Activated CD4-positive, alpha-beta T cell treated with anti-CD3 and anti-CD28 coated beads, Interleukin-2, amount 50 U/mL, for 48 hours (primary cell): Measurements from ENCODE around the gene STMND1.

ENCODE experiments used
- DNase-seq, 2 experiments: peaks; one replicate each; pipeline ENCODE4 v3.0.0-alpha.2; 2020

Gene STMND1

DNA sequence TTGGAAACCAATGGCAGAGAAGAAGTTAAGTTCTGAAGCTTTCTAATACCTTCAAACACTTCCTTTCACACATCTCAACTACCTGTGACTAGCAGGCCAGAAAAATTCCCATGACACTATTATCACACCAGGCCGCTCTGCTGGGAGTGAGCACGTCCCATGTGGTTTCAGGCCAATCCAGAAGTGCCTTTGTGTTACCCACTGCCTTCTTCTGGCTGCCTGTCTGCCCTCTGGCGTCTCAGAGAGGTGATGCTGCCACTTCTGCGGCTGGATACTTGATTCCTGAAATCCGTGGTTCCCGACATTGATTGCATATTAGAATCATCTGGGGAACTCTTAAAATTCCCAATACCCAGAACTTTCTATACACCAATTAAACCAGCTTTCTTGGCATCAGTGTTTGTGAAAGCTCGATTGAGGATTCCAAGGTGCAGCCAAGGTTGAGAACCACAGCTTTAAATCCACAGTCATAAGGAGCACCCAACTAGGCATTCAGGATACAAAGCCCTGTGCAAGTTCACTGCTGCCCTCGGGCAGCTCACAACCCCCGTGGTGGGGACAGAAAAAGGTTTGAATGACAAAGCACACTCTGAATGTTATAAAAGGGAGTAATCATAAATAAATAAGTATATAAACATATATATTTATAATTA lies 65.6 kb downstream of the STMND1 start:
- DNase-seq, result no peak

DNA sequence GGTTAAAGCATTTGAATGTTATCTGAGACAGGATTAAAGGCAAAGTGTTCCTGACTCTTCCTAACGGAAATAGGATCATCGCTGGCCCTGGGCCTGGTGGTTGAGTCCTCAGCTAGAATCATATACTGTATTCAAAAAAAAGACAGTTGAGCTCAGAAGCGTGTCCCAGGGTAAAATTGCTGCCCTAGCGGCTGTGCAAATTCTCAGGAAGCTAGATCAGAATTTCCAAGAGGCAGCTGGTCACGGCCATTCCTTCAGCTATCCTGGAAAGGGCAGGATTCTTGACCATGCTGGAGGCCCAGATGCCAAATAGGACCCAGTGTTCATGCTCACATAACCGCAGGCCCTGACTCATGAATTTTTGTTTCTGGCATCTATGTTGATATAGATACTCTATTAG lies 67.4 kb downstream of the STMND1 start:
- DNase-seq, result no peak

DNA sequence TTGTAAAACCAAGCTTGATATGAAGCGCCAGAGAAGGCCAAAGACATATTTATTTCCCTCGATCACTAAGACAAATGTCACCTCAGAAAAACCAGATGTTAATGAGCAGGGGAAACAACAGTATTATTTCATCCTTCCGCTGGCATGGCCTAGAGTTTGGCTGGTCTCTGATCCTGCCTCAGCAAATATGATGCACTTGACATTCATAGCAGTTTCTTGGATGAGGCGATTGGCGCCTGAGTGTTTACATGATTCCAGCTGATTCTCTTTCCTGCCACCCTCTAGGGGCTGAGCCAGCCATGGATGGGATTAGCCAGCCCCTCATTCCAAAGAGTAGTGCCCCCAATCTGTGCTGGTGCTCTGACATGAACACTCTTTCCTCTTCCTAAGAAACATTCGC lies 67.9 kb downstream of the STMND1 start:
- no peak for DNase-seq

DNA sequence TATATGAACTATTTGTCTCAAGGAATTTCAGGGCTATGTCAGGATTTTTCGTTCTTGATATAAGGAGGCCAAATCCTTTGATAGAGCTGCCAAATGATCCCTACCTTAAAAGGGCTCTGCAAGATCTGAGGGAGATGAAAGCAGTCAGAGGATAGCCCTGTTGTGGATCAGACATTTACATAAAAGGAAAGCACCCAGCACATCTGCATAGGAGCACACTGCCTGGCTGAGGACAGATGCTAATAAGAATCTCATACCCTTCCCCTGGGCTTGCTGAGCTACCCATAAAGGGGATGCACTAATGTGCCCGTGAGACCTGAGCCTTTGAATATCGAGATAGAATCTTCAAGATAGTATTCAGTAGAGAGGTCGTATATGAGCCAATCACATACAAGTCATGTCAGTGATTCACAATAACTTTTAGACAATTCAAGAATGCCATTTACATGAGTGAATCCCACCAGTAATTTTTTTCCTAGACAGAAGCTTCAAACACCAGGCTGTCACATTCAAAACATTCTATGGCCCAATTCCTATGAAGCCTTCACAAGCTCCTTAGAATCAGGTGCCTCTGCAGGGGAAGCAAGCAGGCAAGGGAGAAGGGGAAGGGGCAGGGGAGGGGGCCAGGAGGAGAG lies 71.1 kb downstream of the STMND1 start:
- no peak for DNase-seq

DNA sequence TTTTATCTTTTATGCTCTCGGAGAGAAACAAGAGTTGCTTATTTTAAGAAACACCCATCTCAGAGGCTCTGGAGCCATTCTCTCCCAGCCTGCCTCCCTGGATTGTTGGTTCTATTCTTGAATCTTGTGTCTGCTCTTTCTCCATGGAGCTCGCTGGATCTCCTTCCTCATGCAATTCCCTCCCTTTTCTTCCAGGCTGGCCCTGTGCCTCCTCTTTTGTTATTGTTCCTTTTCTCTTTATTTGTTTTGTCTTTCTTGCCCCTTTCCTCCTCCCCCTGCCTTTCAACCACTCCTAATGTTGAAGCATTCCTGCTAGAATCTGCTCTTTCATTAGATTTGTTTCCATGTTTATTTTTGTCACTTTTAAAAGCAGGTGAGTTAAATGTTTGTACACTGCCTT lies 76.5 kb downstream of the STMND1 start:
- DNase-seq, result no peak

DNA sequence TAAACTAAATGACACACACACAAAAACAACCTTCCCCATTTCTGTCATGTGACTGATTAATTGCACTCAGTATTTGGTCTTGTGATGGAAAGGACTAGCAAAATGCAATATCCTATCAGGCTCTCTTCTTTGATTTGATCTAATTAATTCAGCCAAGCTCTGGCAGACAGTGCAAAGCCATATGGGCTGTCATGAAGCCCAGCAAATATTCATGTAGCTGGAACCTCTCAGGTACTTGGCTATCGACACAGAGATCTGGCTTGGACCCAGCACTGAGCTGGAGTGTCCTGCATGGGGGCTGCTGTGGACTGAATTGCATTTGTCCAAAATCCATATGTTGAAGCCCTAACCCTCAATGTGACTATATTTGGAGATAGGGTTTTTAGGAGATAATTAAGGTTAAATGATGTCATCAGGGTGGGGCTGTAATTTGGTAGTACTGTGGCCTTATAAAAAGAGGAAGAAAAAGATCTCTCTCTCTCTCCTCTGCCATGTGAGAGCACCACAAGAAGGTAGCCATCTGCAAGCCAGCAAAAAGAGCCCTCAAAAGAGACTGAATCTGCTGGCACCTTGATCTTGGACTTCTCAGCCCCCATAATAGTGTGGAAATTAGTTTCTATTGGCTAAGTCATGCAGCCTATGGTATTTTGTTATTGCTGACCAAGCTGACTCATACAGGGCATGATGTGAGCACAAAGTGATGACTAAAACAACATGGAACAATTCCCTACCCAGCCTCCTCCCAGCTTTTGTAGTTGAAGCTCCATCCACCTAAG lies 77.1 kb downstream of the STMND1 start:
- no peak for DNase-seq

DNA sequence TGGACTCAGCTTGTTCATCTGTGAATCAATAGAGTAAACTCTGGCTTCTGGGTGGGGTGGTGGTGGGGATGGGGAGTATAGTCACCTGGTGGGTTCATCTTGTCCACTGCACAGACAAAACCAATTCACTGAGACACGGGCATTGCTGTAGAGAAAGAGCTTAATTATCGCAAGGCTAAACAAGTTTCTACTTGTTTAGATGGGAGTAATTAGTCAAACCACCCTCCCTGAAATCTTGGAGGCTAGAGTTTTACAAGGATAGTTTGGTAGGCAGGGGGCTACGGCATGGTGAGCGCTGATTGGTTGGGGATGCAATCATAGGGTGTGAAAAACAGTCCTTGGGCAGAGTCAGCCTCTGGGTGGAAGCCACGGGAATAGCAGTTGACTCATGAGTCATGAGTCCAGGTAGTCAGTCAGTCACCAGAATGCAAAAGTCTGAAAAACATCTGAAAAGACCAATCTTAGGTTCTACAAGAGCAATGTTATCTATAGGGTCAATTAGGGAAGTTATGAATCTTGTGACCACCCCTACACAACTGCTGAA lies 77.8 kb downstream of the STMND1 start:
- no peak for DNase-seq
